ENCODE data around the gene CAMTA2. TPM values are rescaled to one million over a fixed set of nuclear protein-coding genes. Genes with fewer than 3 reads are reported as not detected.

The CAMTA2 gene
- total and polyA plus RNA-seq, 2 experiments from 2014 or later = 4.4 to 8.7 TPM

GRCh38 chr17:4967539-4968485 lies 19.7 kb downstream of the CAMTA2 start, which contains the start of gene SPAG7:
Gene SPAG7 (minus strand): TSS chr17:4967817. CDS start chr17:4967804, 13 bp downstream.
- DNase-seq (ENCODE audit: low spot score) (peak; percentile 96), ATAC-seq (peak; percentile 60)
- H3K4me1 ChIP-seq (ENCODE audit: insufficient read depth) = peaks cover 26% of the 10 kb centered on the region
- peak within 1 kb of the TSS; percentile 99 for H3K4me2 ChIP-seq
- H3K9me3 Mint-ChIP-seq = peaks cover 18% of the 10 kb centered on the region
- no peaks in the 10 kb centered on the region for H3K27me3 ChIP-seq (ENCODE audit: insufficient read depth)
- H3K36me3 Mint-ChIP-seq (ENCODE audit: low read depth) = peaks cover 65% of the 10 kb centered on the region
- peak within 1 kb of the TSS; percentile 69 for H3K4me3 ChIP-seq
- H3K27me3 Mint-ChIP-seq (ENCODE audit: insufficient read depth, low read depth, poor library complexity) = peaks cover 24% of the 10 kb centered on the region
- TF ChIP-seq, protein P1, sequence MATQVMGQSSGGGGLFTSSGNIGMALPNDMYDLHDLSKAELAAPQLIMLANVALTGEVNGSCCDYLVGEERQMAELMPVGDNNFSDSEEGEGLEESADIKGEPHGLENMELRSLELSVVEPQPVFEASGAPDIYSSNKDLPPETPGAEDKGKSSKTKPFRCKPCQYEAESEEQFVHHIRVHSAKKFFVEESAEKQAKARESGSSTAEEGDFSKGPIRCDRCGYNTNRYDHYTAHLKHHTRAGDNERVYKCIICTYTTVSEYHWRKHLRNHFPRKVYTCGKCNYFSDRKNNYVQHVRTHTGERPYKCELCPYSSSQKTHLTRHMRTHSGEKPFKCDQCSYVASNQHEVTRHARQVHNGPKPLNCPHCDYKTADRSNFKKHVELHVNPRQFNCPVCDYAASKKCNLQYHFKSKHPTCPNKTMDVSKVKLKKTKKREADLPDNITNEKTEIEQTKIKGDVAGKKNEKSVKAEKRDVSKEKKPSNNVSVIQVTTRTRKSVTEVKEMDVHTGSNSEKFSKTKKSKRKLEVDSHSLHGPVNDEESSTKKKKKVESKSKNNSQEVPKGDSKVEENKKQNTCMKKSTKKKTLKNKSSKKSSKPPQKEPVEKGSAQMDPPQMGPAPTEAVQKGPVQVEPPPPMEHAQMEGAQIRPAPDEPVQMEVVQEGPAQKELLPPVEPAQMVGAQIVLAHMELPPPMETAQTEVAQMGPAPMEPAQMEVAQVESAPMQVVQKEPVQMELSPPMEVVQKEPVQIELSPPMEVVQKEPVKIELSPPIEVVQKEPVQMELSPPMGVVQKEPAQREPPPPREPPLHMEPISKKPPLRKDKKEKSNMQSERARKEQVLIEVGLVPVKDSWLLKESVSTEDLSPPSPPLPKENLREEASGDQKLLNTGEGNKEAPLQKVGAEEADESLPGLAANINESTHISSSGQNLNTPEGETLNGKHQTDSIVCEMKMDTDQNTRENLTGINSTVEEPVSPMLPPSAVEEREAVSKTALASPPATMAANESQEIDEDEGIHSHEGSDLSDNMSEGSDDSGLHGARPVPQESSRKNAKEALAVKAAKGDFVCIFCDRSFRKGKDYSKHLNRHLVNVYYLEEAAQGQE (IDR thresholded peaks at IDR 0.05; ENCODE audit: unreplicated experiment) = no peak
- peak; percentile 37 for TF ChIP-seq CREB1 (CRISPR knock-in tag; IDR thresholded peaks at IDR 0.05; ENCODE audit: low read depth)
- TF ChIP-seq CTCF (conservative IDR thresholded peaks at IDR 0.05; ENCODE audit: low read depth in 2 of 2) = no peak
- TF ChIP-seq, protein P2, sequence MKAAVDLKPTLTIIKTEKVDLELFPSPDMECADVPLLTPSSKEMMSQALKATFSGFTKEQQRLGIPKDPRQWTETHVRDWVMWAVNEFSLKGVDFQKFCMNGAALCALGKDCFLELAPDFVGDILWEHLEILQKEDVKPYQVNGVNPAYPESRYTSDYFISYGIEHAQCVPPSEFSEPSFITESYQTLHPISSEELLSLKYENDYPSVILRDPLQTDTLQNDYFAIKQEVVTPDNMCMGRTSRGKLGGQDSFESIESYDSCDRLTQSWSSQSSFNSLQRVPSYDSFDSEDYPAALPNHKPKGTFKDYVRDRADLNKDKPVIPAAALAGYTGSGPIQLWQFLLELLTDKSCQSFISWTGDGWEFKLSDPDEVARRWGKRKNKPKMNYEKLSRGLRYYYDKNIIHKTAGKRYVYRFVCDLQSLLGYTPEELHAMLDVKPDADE (IDR thresholded peaks at IDR 0.05) = 0 out of 2 replicates have a peak, but pooled peaks have one; percentile 2
- no peak for TF ChIP-seq EZH2 (IDR thresholded peaks at IDR 0.05; ENCODE audit: low read depth, unreplicated experiment)
- peak; percentile 46 for TF ChIP-seq POLR2AphosphoS5 (IDR thresholded peaks at IDR 0.05; ENCODE audit: low read depth)
- H3K36me3 ChIP-seq (ENCODE audit: insufficient read depth) = no peaks in the 10 kb centered on the region; the same call in 1 of the 2 replicates
- no peak within 1 kb of the TSS for H3K4me3 Mint-ChIP-seq
- H2AFZ ChIP-seq = peak within 1 kb of the TSS; percentile 63
- H3F3A ChIP-seq (replicated peaks; ENCODE audit: low read depth) = peaks cover 16% of the 10 kb centered on the region; the same call in 1 of the 2 replicates
- peaks cover 31% of the 10 kb centered on the region for H3K4me1 Mint-ChIP-seq
- no peak within 1 kb of the TSS; the same call in 1 of the 2 replicates for H3K27ac Mint-ChIP-seq
- H3K27ac ChIP-seq (ENCODE audit: low read depth) = peak within 1 kb of the TSS; percentile 97
- peaks cover 38% of the 10 kb centered on the region for H3K79me2 ChIP-seq (replicated peaks; ENCODE audit: insufficient read depth)
- H4K20me1 ChIP-seq (replicated peaks; ENCODE audit: insufficient read depth) = 0 out of 2 replicates have a peak, but pooled peaks cover 9% of the 10 kb centered on the region
- H3K9me2 ChIP-seq (ENCODE audit: insufficient read depth) = no peaks in the 10 kb centered on the region

All from GM23338 (cell line).